ENCODE data around the gene PCDHGB2. TPM values are rescaled to one million over a fixed set of nuclear protein-coding genes. Genes with fewer than 3 reads are reported as not detected.
"Not testable (repeated sequence)": the region's sequence is repeated elsewhere in the genome, so short reads cannot be mapped to it uniquely, and the experiment has no call there.

PCDHGB2 gene
- total RNA-seq, 1 experiment from 2014 or later, result 2.5 TPM

GRCh38 chr5:141369994-141370848 is 10.4 kb downstream of the PCDHGB2 start, which contains the start of gene PCDHGB3:
PCDHGB3 (plus strand) TSS chr5:141370242; CDS start chr5:141370395, 153 bp downstream.
- Histone ChIP-seq H3K36me3 (no peaks in the 10 kb centered on the region; the same call in none of the 2 replicates), H3K27me3 (no peaks in the 10 kb centered on the region), H3K9me3 (peaks cover 58% of the 10 kb centered on the region), H3K4me3 (no peak within 1 kb of the TSS)
- DNase-seq, result no peak

GRCh38 chr5:141371572-141372475 is 12.0 kb downstream of the PCDHGB2 start:
- no peaks in the 10 kb centered on the region for H3K27me3 ChIP-seq
- peaks cover 47% of the 10 kb centered on the region for H3K9me3 ChIP-seq
- H3K4me3 ChIP-seq, result no peak overlapping the region
- DNase-seq, result no peak
- H3K36me3 ChIP-seq, result no peaks in the 10 kb centered on the region; the same call in 1 of the 2 replicates

- no peak for DNase-seq
- Histone ChIP-seq H3K27me3 (no peaks in the 10 kb centered on the region), H3K4me3 (no peak within 1 kb of the TSS), H3K9me3 (peaks cover 46% of the 10 kb centered on the region), H3K36me3 (no peaks in the 10 kb centered on the region; the same call in 1 of the 2 replicates)
Observed at GRCh38 chr5:141373673-141374317, 14.0 kb downstream of the PCDHGB2 start, which contains the start of gene PCDHGA6. PCDHGA6 (plus strand) TSS chr5:141373891; CDS start chr5:141374084, 193 bp downstream.

GRCh38 chr5:141374627-141375026 is 14.8 kb downstream of the PCDHGB2 start:
- Histone ChIP-seq H3K4me3 (no peak overlapping the region), H3K27me3 (no peaks in the 10 kb centered on the region), H3K36me3 (no peaks in the 10 kb centered on the region; the same call in 1 of the 2 replicates), H3K9me3 (peaks cover 42% of the 10 kb centered on the region)
- no peak for DNase-seq

- DNase-seq, H3K4me3 ChIP-seq, H3K36me3 ChIP-seq, H3K27me3 ChIP-seq: not testable (repeated sequence)
- H3K9me3 ChIP-seq, result peaks cover 41% of the 10 kb centered on the region
Observed at GRCh38 chr5:141375444-141376155, 15.8 kb downstream of the PCDHGB2 start.

GRCh38 chr5:141382469-141383294 is 22.9 kb downstream of the PCDHGB2 start, which contains the start of gene PCDHGA7:
PCDHGA7 (plus strand) TSS chr5:141382742; CDS start chr5:141382900, 158 bp downstream.
- Histone ChIP-seq H3K36me3 (no peaks in the 10 kb centered on the region), H3K9me3 (peaks cover 9% of the 10 kb centered on the region), H3K27me3 (no peaks in the 10 kb centered on the region), H3K4me3 (no peak within 1 kb of the TSS)
- no peak for DNase-seq

- H3K4me3 ChIP-seq, result no peak overlapping the region
- no peaks in the 10 kb centered on the region for H3K36me3 ChIP-seq
- peaks cover 9% of the 10 kb centered on the region for H3K9me3 ChIP-seq
- no peaks in the 10 kb centered on the region for H3K27me3 ChIP-seq
- no peak for DNase-seq
Observed at GRCh38 chr5:141383345-141383744, 23.6 kb downstream of the PCDHGB2 start.

- no peaks in the 10 kb centered on the region for H3K36me3 ChIP-seq
- H3K4me3 ChIP-seq, result no peak overlapping the region
- no peaks in the 10 kb centered on the region for H3K27me3 ChIP-seq
- no peak for DNase-seq
- H3K9me3 ChIP-seq, result peaks cover 11% of the 10 kb centered on the region
Observed at GRCh38 chr5:141384471-141385267, 24.9 kb downstream of the PCDHGB2 start.

- peaks cover 11% of the 10 kb centered on the region for H3K9me3 ChIP-seq
- not testable (repeated sequence) for DNase-seq, H3K4me3 ChIP-seq, H3K36me3 ChIP-seq, H3K27me3 ChIP-seq
Observed at GRCh38 chr5:141387557-141388311, 27.9 kb downstream of the PCDHGB2 start, which contains the start of gene PCDHGB4. PCDHGB4 (plus strand) TSS chr5:141387698; CDS start chr5:141387885, 187 bp downstream.

- no peak overlapping the region for H3K4me3 ChIP-seq
- DNase-seq, result no peak
- H3K9me3 ChIP-seq, result peaks cover 11% of the 10 kb centered on the region
- no peaks in the 10 kb centered on the region for H3K36me3 ChIP-seq
- H3K27me3 ChIP-seq, result no peaks in the 10 kb centered on the region
Observed at GRCh38 chr5:141388661-141389060, 28.9 kb downstream of the PCDHGB2 start.

- Histone ChIP-seq H3K27me3 (no peaks in the 10 kb centered on the region), H3K4me3 (no peak overlapping the region), H3K36me3 (no peaks in the 10 kb centered on the region), H3K9me3 (peaks cover 11% of the 10 kb centered on the region)
- no peak for DNase-seq
Observed at GRCh38 chr5:141389153-141390042, 29.6 kb downstream of the PCDHGB2 start.

- DNase-seq, result no peak
- Histone ChIP-seq H3K36me3 (no peaks in the 10 kb centered on the region), H3K27me3 (no peaks in the 10 kb centered on the region), H3K9me3 (peaks cover 9% of the 10 kb centered on the region), H3K4me3 (no peak within 1 kb of the TSS)
Observed at GRCh38 chr5:141392429-141393198, 32.8 kb downstream of the PCDHGB2 start, which contains the start of gene PCDHGA8. PCDHGA8 (plus strand) TSS chr5:141392633; CDS start chr5:141392814, 181 bp downstream.

Data from MG63 (cell line).